Measurements from ENCODE around the gene CAPN1. TPM values are rescaled to one million over a fixed set of nuclear protein-coding genes. Genes with fewer than 3 reads are reported as not detected.

CAPN1 gene
- total RNA-seq, 1 experiment from 2014 or later = 256 TPM

DNA sequence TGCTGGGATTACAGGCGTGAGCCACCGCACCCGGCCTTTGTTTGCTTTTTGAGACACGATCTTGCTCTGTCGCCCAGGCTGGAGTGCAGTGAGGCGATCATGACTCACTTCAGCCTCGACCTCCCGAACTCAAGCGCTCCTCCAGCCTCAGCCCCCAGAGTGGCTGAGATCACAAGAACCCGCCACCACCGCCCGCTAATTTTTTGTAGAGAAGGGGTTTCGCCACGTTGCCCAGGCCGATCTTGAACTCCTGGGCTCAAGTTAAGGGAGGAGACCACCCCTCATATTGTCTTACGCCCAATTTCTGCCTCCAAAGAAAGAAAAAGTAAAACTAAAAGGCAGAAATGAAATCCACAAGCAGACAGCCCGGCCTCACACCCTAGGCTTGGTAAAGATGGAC lies 78.6 kb downstream of the CAPN1 start:
- TF ChIP-seq REST (IDR thresholded peaks at IDR 0.05; ENCODE audit: insufficient read depth in 1 of 2, low read depth in 2 of 2, low read length in 1 of 2) (no peak), TCF7L2 (IDR thresholded peaks at IDR 0.05; ENCODE audit: low read depth, low read length) (no peak), SIN3A (IDR thresholded peaks at IDR 0.05; ENCODE audit: borderline replicate concordance, insufficient read depth, low read depth, low read length) (no peak), POLR2AphosphoS5 (IDR thresholded peaks at IDR 0.05; ENCODE audit: low read depth, low read length) (no peak)
- TF ChIP-seq, protein P1, sequence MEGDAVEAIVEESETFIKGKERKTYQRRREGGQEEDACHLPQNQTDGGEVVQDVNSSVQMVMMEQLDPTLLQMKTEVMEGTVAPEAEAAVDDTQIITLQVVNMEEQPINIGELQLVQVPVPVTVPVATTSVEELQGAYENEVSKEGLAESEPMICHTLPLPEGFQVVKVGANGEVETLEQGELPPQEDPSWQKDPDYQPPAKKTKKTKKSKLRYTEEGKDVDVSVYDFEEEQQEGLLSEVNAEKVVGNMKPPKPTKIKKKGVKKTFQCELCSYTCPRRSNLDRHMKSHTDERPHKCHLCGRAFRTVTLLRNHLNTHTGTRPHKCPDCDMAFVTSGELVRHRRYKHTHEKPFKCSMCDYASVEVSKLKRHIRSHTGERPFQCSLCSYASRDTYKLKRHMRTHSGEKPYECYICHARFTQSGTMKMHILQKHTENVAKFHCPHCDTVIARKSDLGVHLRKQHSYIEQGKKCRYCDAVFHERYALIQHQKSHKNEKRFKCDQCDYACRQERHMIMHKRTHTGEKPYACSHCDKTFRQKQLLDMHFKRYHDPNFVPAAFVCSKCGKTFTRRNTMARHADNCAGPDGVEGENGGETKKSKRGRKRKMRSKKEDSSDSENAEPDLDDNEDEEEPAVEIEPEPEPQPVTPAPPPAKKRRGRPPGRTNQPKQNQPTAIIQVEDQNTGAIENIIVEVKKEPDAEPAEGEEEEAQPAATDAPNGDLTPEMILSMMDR (IDR thresholded peaks at IDR 0.05) = no peak
- intact Hi-C loops (cut with micrococcal nuclease; ENCODE audit: unreplicated experiment) (no loop called here), in situ Hi-C loops (cut with HindIII; ENCODE audit: low pct_unique_long_range_greater_than_20kb, low sequenced_read_pairs) (no loop called here)
- no TSS peak for BruUV-seq (replicated peaks)
- DNase-seq (ENCODE audit: low read depth, low spot score) (no peak), ATAC-seq (no peak)
- Histone ChIP-seq H3K36me3 (ENCODE audit: control insufficient read depth, insufficient read depth, low read length) (no peaks in the 10 kb centered on the region), H3K9me3 (ENCODE audit: control insufficient read depth, insufficient read depth, low read depth, low read length) (no peaks in the 10 kb centered on the region), H3K4me3 (ENCODE audit: low read depth in 2 of 2, low read length in 2 of 2) (no peak overlapping the region), H3K27me3 (ENCODE audit: control insufficient read depth, insufficient read depth, low read length) (no peaks in the 10 kb centered on the region), H3K27ac (ENCODE audit: low read length) (0 out of 2 replicates have a peak overlapping the region, but pooled peaks have one; percentile 99), H3K4me1 (ENCODE audit: control insufficient read depth, insufficient read depth, low read length) (peaks cover 21% of the 10 kb centered on the region)
- POLR2A ChIA-PET = no interaction called here
- CTCF ChIA-PET = no interaction called here

GRCh38 chr11:65260756-65261590 lies 79.2 kb downstream of the CAPN1 start:
- Histone ChIP-seq H3K9me3 (ENCODE audit: control insufficient read depth, insufficient read depth, low read depth, low read length) (no peaks in the 10 kb centered on the region), H3K4me1 (ENCODE audit: control insufficient read depth, insufficient read depth, low read length) (peaks cover 21% of the 10 kb centered on the region), H3K36me3 (ENCODE audit: control insufficient read depth, insufficient read depth, low read length) (no peaks in the 10 kb centered on the region), H3K4me3 (ENCODE audit: low read depth in 2 of 2, low read length in 2 of 2) (peak overlapping the region; percentile 80 to 93), H3K27me3 (ENCODE audit: control insufficient read depth, insufficient read depth, low read length) (no peaks in the 10 kb centered on the region), H3K27ac (ENCODE audit: low read length) (peak overlapping the region; percentile 99)
- BruUV-seq (replicated peaks) = TSS peak; percentile 87
- no peak for DNase-seq (ENCODE audit: low read depth, low spot score)
- POLR2A ChIA-PET = interaction anchor here (0.6 kb wide), 1 partner anchor 343 kb away, joined by 5 read pairs; no protein-coding TSS in a partner anchor
- TF ChIP-seq TCF7L2 (IDR thresholded peaks at IDR 0.05; ENCODE audit: low read depth, low read length) = no peak
- TF ChIP-seq SIN3A (IDR thresholded peaks at IDR 0.05; ENCODE audit: borderline replicate concordance, insufficient read depth, low read depth, low read length) = no peak
- TF ChIP-seq POLR2AphosphoS5 (IDR thresholded peaks at IDR 0.05; ENCODE audit: low read depth, low read length) = no peak
- TF ChIP-seq REST (IDR thresholded peaks at IDR 0.05; ENCODE audit: insufficient read depth in 1 of 2, low read depth in 2 of 2, low read length in 1 of 2) = no peak
- TF ChIP-seq, protein P1 (IDR thresholded peaks at IDR 0.05) = no peak
- ATAC-seq = peak; percentile 65
- in situ Hi-C loops (cut with HindIII; ENCODE audit: low pct_unique_long_range_greater_than_20kb, low sequenced_read_pairs) (no loop called here), intact Hi-C loops (cut with micrococcal nuclease; ENCODE audit: unreplicated experiment) (no loop called here)
- CTCF ChIA-PET = interaction anchor here (1.9 kb wide), 1 partner anchor 10 kb away, joined by 7 read pairs; no protein-coding TSS in a partner anchor

All from Panc1 (cell line).